ENCODE data around the gene HYAL4. TPM values are rescaled to one million over a fixed set of nuclear protein-coding genes. Genes with fewer than 3 reads are reported as not detected.

The HYAL4 gene
- polyA plus RNA-seq, 1 of the 3 experiments (the other 2 are of a cell fraction), result not detected

- POLR2A ChIA-PET, result no interaction called here
- 27% methylated on average over 1 of the region's 1 CpG for WGBS (ENCODE audit: low lambda C conversion rate)
- no peak for TF ChIP-seq TCF12 (IDR thresholded peaks at IDR 0.05)
- TF ChIP-seq RCOR1 (IDR thresholded peaks at IDR 0.05; ENCODE audit: low read length), result no peak
- no peak for TF ChIP-seq MEF2A (IDR thresholded peaks at IDR 0.05; ENCODE audit: borderline replicate concordance, low read depth)
- no peak for TF ChIP-seq GABPA (IDR thresholded peaks at IDR 0.05; ENCODE audit: low read depth)
- no peak for TF ChIP-seq ZBTB33 (IDR thresholded peaks at IDR 0.05; ENCODE audit: borderline replicate concordance, low read depth)
- no peak for TF ChIP-seq TAF1 (IDR thresholded peaks at IDR 0.05; ENCODE audit: borderline replicate concordance, low read depth, low read length)
- no peak for TF ChIP-seq FOXM1 (IDR thresholded peaks at IDR 0.05; ENCODE audit: low read depth)
Observed at GRCh38 chr7:123901101-123901500, 56.1 kb downstream of the HYAL4 start.

GRCh38 chr7:123905714-123906113, 60.7 kb downstream of the HYAL4 start:
- H3K9ac ChIP-seq, result no peak overlapping the region
- no peaks in the 10 kb centered on the region for H3F3A ChIP-seq (replicated peaks; ENCODE audit: insufficient read depth)
- H3K9me2 ChIP-seq, result no peaks in the 10 kb centered on the region; the same call in 1 of the 2 replicates
- TF ChIP-seq GABPA (IDR thresholded peaks at IDR 0.05; ENCODE audit: low read depth) (no peak), MEF2A (IDR thresholded peaks at IDR 0.05; ENCODE audit: borderline replicate concordance, low read depth) (no peak), EZH2phosphoT487 (IDR thresholded peaks at IDR 0.05; ENCODE audit: borderline replicate concordance, low read depth) (no peak), NFIC (IDR thresholded peaks at IDR 0.05; ENCODE audit: borderline replicate concordance) (no peak), RFX5 (IDR thresholded peaks at IDR 0.05; ENCODE audit: low read length) (no peak), ZBTB33 (IDR thresholded peaks at IDR 0.05; ENCODE audit: borderline replicate concordance, low read depth) (no peak)
- H3K4me1 ChIP-seq (ENCODE audit: control insufficient read depth in 1 of 2, insufficient read depth in 2 of 2, low read depth in 1 of 2, low read length in 1 of 2), result no peaks in the 10 kb centered on the region; a peak in 1 of 4 replicates
- no peak overlapping the region for H3K27ac ChIP-seq (ENCODE audit: low read depth in 2 of 2, low read length in 1 of 2)
- H3K36me3 ChIP-seq (replicated peaks in 1 of 2; ENCODE audit: control insufficient read depth in 1 of 2, insufficient read depth in 2 of 2, low read length in 1 of 2), result no peaks in the 10 kb centered on the region
- H3K4me3 ChIP-seq (ENCODE audit: low read depth in 2 of 2, low read length in 1 of 2), result no peak overlapping the region
- no peaks in the 10 kb centered on the region for H3K79me2 ChIP-seq (ENCODE audit: insufficient read depth)
- POLR2A ChIA-PET, result no interaction called here
- no peaks in the 10 kb centered on the region for H4K20me1 ChIP-seq (ENCODE audit: insufficient read depth)
- no peak overlapping the region for H2AFZ ChIP-seq (ENCODE audit: low read depth)
- CTCF ChIA-PET, result interaction anchor here (1.3 to 1.6 kb wide), 2 partner anchors 15 to 32 kb away, joined by 3 to 5 read pairs; no protein-coding TSS in a partner anchor
- no peak for DNase-seq
- H3K27me3 ChIP-seq (ENCODE audit: insufficient read depth), result no peaks in the 10 kb centered on the region
- H3K4me2 ChIP-seq, result no peak overlapping the region
- H3K9me3 ChIP-seq, result no peaks in the 10 kb centered on the region

More at GRCh38 chr7:123901101-123901500, 56.1 kb downstream of the HYAL4 start:
- CTCF ChIA-PET, result interaction anchor here (0.7 to 1.5 kb wide), 5 partner anchors 9 to 104 kb away, joined by 3 to 4 read pairs (median 3); partner anchors contain the start of gene SPAM1
- no peaks in the 10 kb centered on the region for H3K79me2 ChIP-seq (ENCODE audit: insufficient read depth)
- no peak overlapping the region for H2AFZ ChIP-seq (ENCODE audit: low read depth)
- no peaks in the 10 kb centered on the region for H4K20me1 ChIP-seq (ENCODE audit: insufficient read depth)
- H3F3A ChIP-seq (replicated peaks; ENCODE audit: insufficient read depth), result no peaks in the 10 kb centered on the region
- H3K4me3 ChIP-seq (ENCODE audit: low read depth in 2 of 2, low read length in 1 of 2), result no peak overlapping the region
- H3K9me3 ChIP-seq, result no peaks in the 10 kb centered on the region
- no peak overlapping the region for H3K9ac ChIP-seq
- H3K27ac ChIP-seq (ENCODE audit: low read depth in 2 of 2, low read length in 1 of 2), result no peak overlapping the region
- H3K4me2 ChIP-seq, result no peak overlapping the region
- H3K36me3 ChIP-seq (replicated peaks in 1 of 2; ENCODE audit: control insufficient read depth in 1 of 2, insufficient read depth in 2 of 2, low read length in 1 of 2), result no peaks in the 10 kb centered on the region
- no peaks in the 10 kb centered on the region for H3K9me2 ChIP-seq
- no peaks in the 10 kb centered on the region for H3K27me3 ChIP-seq (ENCODE audit: insufficient read depth)
- no peak for DNase-seq
- no peaks in the 10 kb centered on the region for H3K4me1 ChIP-seq (ENCODE audit: control insufficient read depth in 1 of 2, insufficient read depth in 2 of 2, low read depth in 1 of 2, low read length in 1 of 2)

All from SK-N-SH (cell line).